IMR-90 (cell line): Measurements from ENCODE around the gene PRTFDC1. TPM values are rescaled to one million over a fixed set of nuclear protein-coding genes. Genes with fewer than 3 reads are reported as not detected.
A peak's percentile ranks its signal among the peaks of the same experiment; 100 is the strongest.

Experiments
- ATAC-seq: fragments of 200-7000 bp; cut with Tn5 transposase; 2 replicates; pipeline ENCODE4 v1.9.1; 2020; ENCODE audit warnings: low read depth, mild to moderate bottlenecking, moderate library complexity
- BruUV-seq: library from RNA; stranded (reverse); fragments of 400-500 nt; replicated peaks from 2 replicates; lab custom pipeline; 2021; lab: Mats Ljungman, UMichigan
- CTCF ChIA-PET: fragments of 300-600 bp; formaldehyde crosslinking; extraction: SDS; loops from one replicate; lab custom pipeline; 2021; ENCODE audit warnings: antibody characterized with exemption; lab: Yijun Ruan, JAX
- POLR2A ChIA-PET: fragments of 300-600 bp; sonication (Branson Sonifier 250); formaldehyde crosslinking; loops from one replicate; lab custom pipeline; 2022; ENCODE audit warnings: antibody characterized with exemption; ENCODE audit not compliant: unreplicated experiment; lab: Charles Lee
- DNase-seq: peaks from one replicate; pipeline ENCODE4 v3.0.0; 2013
- H2AFZ ChIP-seq: replicated peaks from 2 replicates; pipeline ENCODE3; 2013; ENCODE audit warnings: low read length, mild to moderate bottlenecking; ENCODE audit not compliant: poor library complexity
- H2AK5ac ChIP-seq: 2 replicates; pipeline ENCODE4 v1.6.1; 2013; ENCODE audit warnings: low read depth, low read length, inconsistent platforms
- H2AK9ac ChIP-seq: replicated peaks from 2 replicates; pipeline ENCODE3; 2013; ENCODE audit warnings: mild to moderate bottlenecking, low read depth, low read length, moderate library complexity; ENCODE audit not compliant: poor library complexity
- H2BK120ac ChIP-seq: 2 replicates; pipeline ENCODE4 v1.6.1; 2013; ENCODE audit warnings: low read depth, low read length, inconsistent platforms
- H2BK15ac ChIP-seq: 3 replicates; pipeline ENCODE4 v1.6.1; 2013; ENCODE audit warnings: low read depth, low read length, inconsistent platforms
- H2BK20ac ChIP-seq: 2 replicates; pipeline ENCODE4 v1.6.1; 2013; ENCODE audit warnings: low read depth, mild to moderate bottlenecking, inconsistent platforms, low read length, moderate library complexity
- H2BK5ac ChIP-seq: 2 replicates; pipeline ENCODE4 v1.6.1; 2013; ENCODE audit warnings: mild to moderate bottlenecking, low read depth, low read length, inconsistent platforms; ENCODE audit not compliant: poor library complexity, severe bottlenecking
- H3K14ac ChIP-seq: replicated peaks from 2 replicates; pipeline ENCODE4 v1.6.1; 2013; ENCODE audit warnings: low read depth, low read length, inconsistent platforms
- H3K18ac ChIP-seq: 2 replicates; pipeline ENCODE4 v1.6.1; 2013; ENCODE audit warnings: low read depth, low read length, control low read depth
- H3K23ac ChIP-seq: 2 replicates; pipeline ENCODE4 v1.6.1; 2013; ENCODE audit warnings: low read depth, low read length, inconsistent platforms
- H3K27ac ChIP-seq: 2 replicates; pipeline ENCODE4 v1.5.1; 2013; ENCODE audit warnings: mild to moderate bottlenecking, control low read depth, low read length; ENCODE audit not compliant: insufficient read depth
- H3K27me3 ChIP-seq: 2 replicates; pipeline ENCODE4 v1.6.1; 2013; ENCODE audit warnings: low read length; ENCODE audit not compliant: control insufficient read depth, insufficient read depth
- H3K36me3 ChIP-seq: 2 replicates; pipeline ENCODE4 v1.6.1; 2013; ENCODE audit warnings: low read length, mixed read lengths; ENCODE audit not compliant: control insufficient read depth, insufficient read depth
- H3K4ac ChIP-seq: 2 replicates; pipeline ENCODE4 v1.6.1; 2013; ENCODE audit warnings: low read depth, low read length, inconsistent platforms
- H3K4me1 ChIP-seq: 2 replicates; pipeline ENCODE4 v1.6.1; 2013; ENCODE audit warnings: low read length, mixed read lengths; ENCODE audit not compliant: control insufficient read depth, insufficient read depth
- H3K4me2 ChIP-seq: 2 replicates; pipeline ENCODE4 v1.6.1; 2013; ENCODE audit warnings: low read depth, mild to moderate bottlenecking, control low read depth, low read length, moderate library complexity
- H3K4me3 ChIP-seq: 2 replicates; pipeline ENCODE4 v1.5.1; 2013; ENCODE audit warnings: low read depth, mild to moderate bottlenecking, control low read depth, low read length, moderate library complexity; ENCODE audit not compliant: insufficient read depth
- H3K56ac ChIP-seq: 2 replicates; pipeline ENCODE4 v1.6.1; 2013; ENCODE audit warnings: low read length, inconsistent platforms; ENCODE audit not compliant: insufficient read depth; ENCODE audit errors: extremely low read depth
- H3K79me1 ChIP-seq, 2 experiments: 2 replicates each; pipeline ENCODE4 v1.6.1; 2013; ENCODE audit warnings: low read length in 2 of 2, inconsistent platforms in 1 of 2, low read depth in 1 of 2
- H3K9ac ChIP-seq: 2 replicates; pipeline ENCODE4 v1.6.1; 2013; ENCODE audit warnings: low read depth, low read length, control low read depth
- H3K9me1 ChIP-seq: 2 replicates; pipeline ENCODE4 v1.6.1; 2013; ENCODE audit warnings: low read length, inconsistent platforms; ENCODE audit not compliant: insufficient read depth
- H3K9me3 ChIP-seq: 2 replicates; pipeline ENCODE4 v1.6.1; 2013; ENCODE audit warnings: low read length; ENCODE audit not compliant: control insufficient read depth, insufficient read depth
- H4K20me1 ChIP-seq: 2 replicates; pipeline ENCODE4 v1.6.1; 2013; ENCODE audit warnings: low read length, inconsistent platforms; ENCODE audit not compliant: insufficient read depth
- H4K5ac ChIP-seq: 2 replicates; pipeline ENCODE4 v1.6.1; 2013; ENCODE audit warnings: mild to moderate bottlenecking, low read depth, low read length, control low read depth
- H4K8ac ChIP-seq, 2 experiments: 2 replicates each; pipeline ENCODE4 v1.6.1; 2013; ENCODE audit warnings: low read depth in 2 of 2, low read length in 2 of 2, control low read depth in 1 of 2, inconsistent platforms in 1 of 2
- H4K91ac ChIP-seq: 2 replicates; pipeline ENCODE4 v1.6.1; 2013; ENCODE audit warnings: low read depth, low read length, inconsistent platforms; ENCODE audit not compliant: insufficient read depth
- CEBPB ChIP-seq: IDR thresholded peaks from 2 replicates; pipeline ENCODE4 v1.6.1; 2012; ENCODE audit warnings: low read depth, low read length, improper control_type of control experiment
- WGBS, 2 experiments: methylation state at CpG; one replicate each; pipeline versions ENCODE4 v1.1.5 to v1.1.7; 2013; ENCODE audit warnings: missing lambda C conversion rate in 2 of 2; ENCODE audit not compliant: insufficient read length in 1 of 2; ENCODE audit errors: extremely low coverage in 2 of 2; 5-methylcytosine and 5-hydroxymethylcytosine counted together
- dilution Hi-C: fragments of 300-500 bp; cut with HindIII; formaldehyde crosslinking; loops from one replicate; pipeline ENCODE4 v1.14.3; 2018; ENCODE audit warnings: low sequenced_read_pairs; ENCODE audit not compliant: unreplicated experiment
- in situ Hi-C: fragments of 300-500 bp; cut with MboI; formaldehyde crosslinking; loops from 3 replicates; pipeline ENCODE4 v1.14.3; 2019; ENCODE audit warnings: low sequenced_read_pairs, inconsistent platforms, mixed read lengths
- intact Hi-C: fragments of 100-400 bp; cut with micrococcal nuclease; formaldehyde crosslinking; loops from 2 replicates; pipeline ENCODE4 v1.10.0; 2022
- polyA plus RNA-seq, 3 experiments: library from polyadenylated mRNA; depleted of rRNA; stranded (reverse); fragments of >200 nt; gene quantifications; 2 replicates each; pipeline ENCODE4 v1.2.3, GENCODE V29; 2012; ENCODE audit warnings: low replicate concordance in 1 of 3
- total RNA-seq: library from RNA; depleted of rRNA; stranded (reverse); fragments of >200 nt; gene quantifications from 2 replicates; pipeline ENCODE4 v1.2.3, GENCODE V29; 2012

The PRTFDC1 gene
- total and polyA plus RNA-seq, 2 of the 4 experiments (the other 2 are of a cell fraction): 12.3 to 17.9 TPM

DNA sequence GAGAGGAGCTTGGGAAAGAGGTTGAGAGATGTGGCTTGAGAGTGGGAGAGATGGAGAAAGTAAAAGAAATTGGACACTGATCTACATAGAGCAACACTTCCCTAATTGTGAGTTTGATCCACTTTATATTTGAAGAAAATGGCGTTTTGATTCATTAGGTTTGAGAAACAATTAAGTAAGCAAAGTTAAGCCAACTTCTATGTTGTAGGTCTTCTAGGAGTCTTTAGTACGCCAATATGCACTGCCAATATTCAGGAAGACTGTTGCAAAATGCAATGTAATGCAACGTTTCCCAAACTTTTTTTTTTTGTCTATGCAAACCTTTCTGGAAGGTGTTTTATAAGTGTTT, 7.0 kb upstream of the PRTFDC1 start:
- Histone ChIP-seq H3K4me1 (peaks cover 19% of the 10 kb centered on the region), H3K9me1 (peaks cover 16% of the 10 kb centered on the region), H2AFZ (no peak overlapping the region), H2BK15ac (peak overlapping the region; percentile 87; the same call in 1 of the 3 replicates), H3K9me3 (no peaks in the 10 kb centered on the region), H2AK9ac (peak overlapping the region; percentile 18), H3K4me2 (peak overlapping the region; percentile 38; the same call in 1 of the 2 replicates), H3K4ac (peak overlapping the region; percentile 87), H3K23ac (peak overlapping the region; percentile 33; the same call in 1 of the 2 replicates), H3K18ac (peak overlapping the region; percentile 61; the same call in 1 of the 2 replicates), H3K27ac (peak overlapping the region; percentile 71; the same call in 1 of the 2 replicates), H2AK5ac (peak overlapping the region; percentile 65; the same call in 1 of the 2 replicates), H4K91ac (no peak overlapping the region), H3K56ac (no peak overlapping the region), H4K8ac (peak overlapping the region; percentile 50 to 70; a peak in 3 of 4 replicates), H3K27me3 (no peaks in the 10 kb centered on the region), H3K36me3 (no peaks in the 10 kb centered on the region), H3K14ac (peak overlapping the region; percentile 84), H2BK120ac (peak overlapping the region; percentile 84), H2BK5ac (peak overlapping the region; percentile 95), H3K79me1 (peaks cover 0 to 4% of the 10 kb centered on the region in 2 experiments; a peak in 1 of 4 replicates), H3K9ac (no peak overlapping the region), H4K5ac (peak overlapping the region; percentile 10), H3K4me3 (no peak overlapping the region), H2BK20ac (peak overlapping the region; percentile 88), H4K20me1 (no peaks in the 10 kb centered on the region)
- ChIA-PET CTCF (no interaction called here), POLR2A (no interaction called here)
- TF ChIP-seq CEBPB: no peak
- dilution Hi-C loops: no loop called here
- ATAC-seq: no peak
- intact Hi-C loops: loop anchor here (2.0 kb wide), 2 partner anchors 57 to 237 kb away; partner anchors contain the start of genes ARHGAP21, ENKUR and THNSL1
- in situ Hi-C loops: loop anchor here (25.0 kb wide), 1 partner anchor 247 kb away; the partner anchor contains the start of gene ARHGAP21
- no TSS peak for BruUV-seq
- no peak for DNase-seq
- WGBS, 2 experiments: no CpG with 5 or more reads among the region's 3 CpGs
